IMR-90 (cell line): Measurements from ENCODE around the gene CDH13. TPM values are rescaled to one million over a fixed set of nuclear protein-coding genes. Genes with fewer than 3 reads are reported as not detected.

Source experiments
- ATAC-seq: fragments of 200-7000 bp; cut with Tn5 transposase; 2 replicates; pipeline ENCODE4 v1.9.1; 2020; ENCODE audit warnings: low read depth, mild to moderate bottlenecking, moderate library complexity
- BruUV-seq: library from RNA; stranded (reverse); fragments of 400-500 nt; replicated peaks from 2 replicates; lab custom pipeline; 2021; lab: Mats Ljungman, UMichigan
- CTCF ChIA-PET: fragments of 300-600 bp; formaldehyde crosslinking; extraction: SDS; loops from one replicate; lab custom pipeline; 2021; ENCODE audit warnings: antibody characterized with exemption; lab: Yijun Ruan, JAX
- POLR2A ChIA-PET: fragments of 300-600 bp; sonication (Branson Sonifier 250); formaldehyde crosslinking; loops from one replicate; lab custom pipeline; 2022; ENCODE audit warnings: antibody characterized with exemption; ENCODE audit not compliant: unreplicated experiment; lab: Charles Lee
- DNase-seq: peaks from one replicate; pipeline ENCODE4 v3.0.0; 2013
- H2AFZ ChIP-seq: replicated peaks from 2 replicates; pipeline ENCODE3; 2013; ENCODE audit warnings: low read length, mild to moderate bottlenecking; ENCODE audit not compliant: poor library complexity
- H2AK5ac ChIP-seq: 2 replicates; pipeline ENCODE4 v1.6.1; 2013; ENCODE audit warnings: low read depth, low read length, inconsistent platforms
- H2AK9ac ChIP-seq: replicated peaks from 2 replicates; pipeline ENCODE3; 2013; ENCODE audit warnings: mild to moderate bottlenecking, low read depth, low read length, moderate library complexity; ENCODE audit not compliant: poor library complexity
- H2BK120ac ChIP-seq: 2 replicates; pipeline ENCODE4 v1.6.1; 2013; ENCODE audit warnings: low read depth, low read length, inconsistent platforms
- H2BK15ac ChIP-seq: 3 replicates; pipeline ENCODE4 v1.6.1; 2013; ENCODE audit warnings: low read depth, low read length, inconsistent platforms
- H2BK20ac ChIP-seq: 2 replicates; pipeline ENCODE4 v1.6.1; 2013; ENCODE audit warnings: low read depth, mild to moderate bottlenecking, inconsistent platforms, low read length, moderate library complexity
- H2BK5ac ChIP-seq: 2 replicates; pipeline ENCODE4 v1.6.1; 2013; ENCODE audit warnings: mild to moderate bottlenecking, low read depth, low read length, inconsistent platforms; ENCODE audit not compliant: poor library complexity, severe bottlenecking
- H3K14ac ChIP-seq: replicated peaks from 2 replicates; pipeline ENCODE4 v1.6.1; 2013; ENCODE audit warnings: low read depth, low read length, inconsistent platforms
- H3K18ac ChIP-seq: 2 replicates; pipeline ENCODE4 v1.6.1; 2013; ENCODE audit warnings: low read depth, low read length, control low read depth
- H3K23ac ChIP-seq: 2 replicates; pipeline ENCODE4 v1.6.1; 2013; ENCODE audit warnings: low read depth, low read length, inconsistent platforms
- H3K27ac ChIP-seq: 2 replicates; pipeline ENCODE4 v1.5.1; 2013; ENCODE audit warnings: mild to moderate bottlenecking, control low read depth, low read length; ENCODE audit not compliant: insufficient read depth
- H3K27me3 ChIP-seq: 2 replicates; pipeline ENCODE4 v1.6.1; 2013; ENCODE audit warnings: low read length; ENCODE audit not compliant: control insufficient read depth, insufficient read depth
- H3K36me3 ChIP-seq: 2 replicates; pipeline ENCODE4 v1.6.1; 2013; ENCODE audit warnings: low read length, mixed read lengths; ENCODE audit not compliant: control insufficient read depth, insufficient read depth
- H3K4ac ChIP-seq: 2 replicates; pipeline ENCODE4 v1.6.1; 2013; ENCODE audit warnings: low read depth, low read length, inconsistent platforms
- H3K4me1 ChIP-seq: 2 replicates; pipeline ENCODE4 v1.6.1; 2013; ENCODE audit warnings: low read length, mixed read lengths; ENCODE audit not compliant: control insufficient read depth, insufficient read depth
- H3K4me2 ChIP-seq: 2 replicates; pipeline ENCODE4 v1.6.1; 2013; ENCODE audit warnings: low read depth, mild to moderate bottlenecking, control low read depth, low read length, moderate library complexity
- H3K4me3 ChIP-seq: 2 replicates; pipeline ENCODE4 v1.5.1; 2013; ENCODE audit warnings: low read depth, mild to moderate bottlenecking, control low read depth, low read length, moderate library complexity; ENCODE audit not compliant: insufficient read depth
- H3K56ac ChIP-seq: 2 replicates; pipeline ENCODE4 v1.6.1; 2013; ENCODE audit warnings: low read length, inconsistent platforms; ENCODE audit not compliant: insufficient read depth; ENCODE audit errors: extremely low read depth
- H3K79me1 ChIP-seq, 2 experiments: 2 replicates each; pipeline ENCODE4 v1.6.1; 2013; ENCODE audit warnings: low read length in 2 of 2, inconsistent platforms in 1 of 2, low read depth in 1 of 2
- H3K9ac ChIP-seq: 2 replicates; pipeline ENCODE4 v1.6.1; 2013; ENCODE audit warnings: low read depth, low read length, control low read depth
- H3K9me1 ChIP-seq: 2 replicates; pipeline ENCODE4 v1.6.1; 2013; ENCODE audit warnings: low read length, inconsistent platforms; ENCODE audit not compliant: insufficient read depth
- H3K9me3 ChIP-seq: 2 replicates; pipeline ENCODE4 v1.6.1; 2013; ENCODE audit warnings: low read length; ENCODE audit not compliant: control insufficient read depth, insufficient read depth
- H4K20me1 ChIP-seq: 2 replicates; pipeline ENCODE4 v1.6.1; 2013; ENCODE audit warnings: low read length, inconsistent platforms; ENCODE audit not compliant: insufficient read depth
- H4K5ac ChIP-seq: 2 replicates; pipeline ENCODE4 v1.6.1; 2013; ENCODE audit warnings: mild to moderate bottlenecking, low read depth, low read length, control low read depth
- H4K8ac ChIP-seq, 2 experiments: 2 replicates each; pipeline ENCODE4 v1.6.1; 2013; ENCODE audit warnings: low read depth in 2 of 2, low read length in 2 of 2, control low read depth in 1 of 2, inconsistent platforms in 1 of 2
- H4K91ac ChIP-seq: 2 replicates; pipeline ENCODE4 v1.6.1; 2013; ENCODE audit warnings: low read depth, low read length, inconsistent platforms; ENCODE audit not compliant: insufficient read depth
- BHLHE40 ChIP-seq: fragments of 150-350 bp; IDR thresholded peaks from 2 replicates; pipeline ENCODE4 v1.6.1; 2016; ENCODE audit warnings: mild to moderate bottlenecking, low read depth, low read length
- CEBPB ChIP-seq: IDR thresholded peaks from 2 replicates; pipeline ENCODE4 v1.6.1; 2012; ENCODE audit warnings: low read depth, low read length, improper control_type of control experiment
- POLR2A ChIP-seq: IDR thresholded peaks from 2 replicates; pipeline ENCODE4 v1.6.1; 2012; ENCODE audit warnings: mild to moderate bottlenecking, low read depth, low read length
- RCOR1 ChIP-seq: IDR thresholded peaks from 2 replicates; pipeline ENCODE4 v1.6.1; 2012; ENCODE audit warnings: mild to moderate bottlenecking, low read length, improper control_type of control experiment; ENCODE audit not compliant: insufficient replicate concordance
- RFX5 ChIP-seq: IDR thresholded peaks from 2 replicates; pipeline ENCODE4 v1.8.0; 2012; ENCODE audit warnings: low read depth, mild to moderate bottlenecking, low read length, moderate library complexity
- USF2 ChIP-seq: fragments of 150-350 bp; IDR thresholded peaks from 2 replicates; pipeline ENCODE4 v1.6.1; 2017; ENCODE audit warnings: mild to moderate bottlenecking, antibody characterized with exemption, low read length, low read depth
- WGBS, 2 experiments: methylation state at CpG; one replicate each; pipeline versions ENCODE4 v1.1.5 to v1.1.7; 2013; ENCODE audit warnings: missing lambda C conversion rate in 2 of 2; ENCODE audit not compliant: insufficient read length in 1 of 2; ENCODE audit errors: extremely low coverage in 2 of 2; 5-methylcytosine and 5-hydroxymethylcytosine counted together
- dilution Hi-C: fragments of 300-500 bp; cut with HindIII; formaldehyde crosslinking; loops from one replicate; pipeline ENCODE4 v1.14.3; 2018; ENCODE audit warnings: low sequenced_read_pairs; ENCODE audit not compliant: unreplicated experiment
- in situ Hi-C: fragments of 300-500 bp; cut with MboI; formaldehyde crosslinking; loops from 3 replicates; pipeline ENCODE4 v1.14.3; 2019; ENCODE audit warnings: low sequenced_read_pairs, inconsistent platforms, mixed read lengths
- intact Hi-C: fragments of 100-400 bp; cut with micrococcal nuclease; formaldehyde crosslinking; loops from 2 replicates; pipeline ENCODE4 v1.10.0; 2022
- polyA plus RNA-seq, 3 experiments: library from polyadenylated mRNA; depleted of rRNA; stranded (reverse); fragments of >200 nt; gene quantifications; 2 replicates each; pipeline ENCODE4 v1.2.3, GENCODE V29; 2012; ENCODE audit warnings: low replicate concordance in 1 of 3
- total RNA-seq: library from RNA; depleted of rRNA; stranded (reverse); fragments of >200 nt; gene quantifications from 2 replicates; pipeline ENCODE4 v1.2.3, GENCODE V29; 2012

The CDH13 gene
- total and polyA plus RNA-seq, 2 of the 4 experiments (the other 2 are of a cell fraction): 61.6 to 74.7 TPM

- Histone ChIP-seq H3K4me1 (no peaks in the 10 kb centered on the region), H3K9me1 (no peaks in the 10 kb centered on the region), H3K14ac (no peak overlapping the region), H2BK5ac (no peak overlapping the region), H3K27ac (no peak overlapping the region), H3K18ac (no peak overlapping the region), H3K79me1 (no peaks in the 10 kb centered on the region), H3K56ac (no peak overlapping the region), H3K4me2 (no peak overlapping the region), H2BK120ac (no peak overlapping the region), H3K9ac (no peak overlapping the region), H2AK9ac (no peak overlapping the region), H2BK20ac (no peak overlapping the region), H3K23ac (no peak overlapping the region), H4K91ac (no peak overlapping the region), H4K8ac (no peak overlapping the region), H2AK5ac (no peak overlapping the region), H2BK15ac (no peak overlapping the region), H4K5ac (no peak overlapping the region), H3K9me3 (no peaks in the 10 kb centered on the region), H4K20me1 (no peaks in the 10 kb centered on the region), H2AFZ (no peak overlapping the region), H3K4me3 (no peak overlapping the region), H3K36me3 (no peaks in the 10 kb centered on the region), H3K4ac (no peak overlapping the region), H3K27me3 (no peaks in the 10 kb centered on the region)
- in situ Hi-C loops (no loop called here), dilution Hi-C loops (no loop called here), intact Hi-C loops (no loop called here)
- no peak for ATAC-seq
- ChIA-PET CTCF (no interaction called here), POLR2A (interaction anchor here (0.7 kb wide), 1 partner anchor 10 kb away, joined by 7 read pairs; no protein-coding TSS in a partner anchor)
- no CpG with 5 or more reads among the region's 4 CpGs for WGBS, 2 experiments
- no peak for DNase-seq
- TF ChIP-seq RFX5: no peak
- TF ChIP-seq CEBPB: no peak
- no peak for TF ChIP-seq USF2
- TF ChIP-seq POLR2A: no peak
- no peak for TF ChIP-seq RCOR1
- TF ChIP-seq BHLHE40: no peak
- no TSS peak for BruUV-seq
Observed at GRCh38 chr16:83660282-83660681, 1033.5 kb downstream of the CDH13 start.
